ENCODE results near the gene EXOSC7.
"Not testable (repeated sequence)": the region's sequence is repeated elsewhere in the genome, so short reads cannot be mapped to it uniquely, and the experiment has no call there.

EXOSC7 gene

DNA sequence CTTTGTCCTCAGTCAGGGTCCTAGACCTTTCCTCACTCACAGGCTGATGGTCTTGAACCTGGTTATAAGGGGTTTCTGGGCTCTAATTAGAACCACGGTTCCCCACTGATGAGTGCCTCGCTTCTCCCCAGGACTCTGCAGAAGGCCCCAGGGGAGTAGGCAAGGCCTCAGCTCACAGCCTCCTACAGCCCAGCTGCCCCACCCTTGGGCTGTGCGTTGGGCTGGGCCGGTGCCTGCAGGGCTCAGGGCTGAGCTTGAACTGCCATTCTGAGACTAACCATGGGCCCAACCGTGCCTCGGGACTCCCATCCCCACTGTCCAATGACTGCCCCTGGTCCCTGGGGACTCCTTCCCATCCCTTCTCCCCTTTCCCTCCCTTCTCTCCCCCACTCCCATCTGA, 75.6 kb downstream of the EXOSC7 start:
- Histone ChIP-seq H3K27me3 (ENCODE audit: control insufficient read depth, insufficient read depth, low read length) (peaks cover 37% of the 10 kb centered on the region), H3K36me3 (ENCODE audit: control insufficient read depth, insufficient read depth, low read length) (no peaks in the 10 kb centered on the region), H3K9ac (ENCODE audit: low read depth, low read length) (no peak overlapping the region), H3K9me3 (ENCODE audit: control insufficient read depth, insufficient read depth, low read length) (no peaks in the 10 kb centered on the region), H3K4me1 (ENCODE audit: control insufficient read depth, insufficient read depth, low read length) (peaks cover 4% of the 10 kb centered on the region), H3K4me3 (ENCODE audit: low read depth, low read length) (no peak overlapping the region)

DNA sequence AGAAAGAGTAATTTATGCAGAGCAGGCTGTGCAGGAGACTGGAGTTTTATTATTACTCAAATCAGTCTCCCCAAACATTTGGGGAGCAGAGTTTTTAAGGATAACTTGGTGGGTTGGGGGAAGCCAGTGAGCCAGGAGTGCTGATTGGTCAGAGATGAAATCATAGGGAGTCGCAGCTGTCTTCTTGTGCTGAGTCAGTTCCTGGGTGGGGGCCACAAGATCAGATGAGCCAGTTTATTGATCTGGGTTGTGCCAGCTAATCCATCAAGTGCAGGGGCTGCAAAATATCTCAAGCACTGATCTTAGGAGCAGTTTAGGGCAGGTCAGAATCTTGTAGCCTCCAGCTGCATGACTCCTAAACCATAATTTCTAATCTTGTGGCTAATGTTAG, 77.8 kb downstream of the EXOSC7 start:
- not testable (repeated sequence) for H3K9ac ChIP-seq (ENCODE audit: low read depth, low read length); H3K4me1 ChIP-seq (ENCODE audit: control insufficient read depth, insufficient read depth, low read length); H3K9me3 ChIP-seq (ENCODE audit: control insufficient read depth, insufficient read depth, low read length); H3K4me3 ChIP-seq (ENCODE audit: low read depth, low read length); H3K36me3 ChIP-seq (ENCODE audit: control insufficient read depth, insufficient read depth, low read length)
- peaks cover 57% of the 10 kb centered on the region for H3K27me3 ChIP-seq (ENCODE audit: control insufficient read depth, insufficient read depth, low read length)

DNA sequence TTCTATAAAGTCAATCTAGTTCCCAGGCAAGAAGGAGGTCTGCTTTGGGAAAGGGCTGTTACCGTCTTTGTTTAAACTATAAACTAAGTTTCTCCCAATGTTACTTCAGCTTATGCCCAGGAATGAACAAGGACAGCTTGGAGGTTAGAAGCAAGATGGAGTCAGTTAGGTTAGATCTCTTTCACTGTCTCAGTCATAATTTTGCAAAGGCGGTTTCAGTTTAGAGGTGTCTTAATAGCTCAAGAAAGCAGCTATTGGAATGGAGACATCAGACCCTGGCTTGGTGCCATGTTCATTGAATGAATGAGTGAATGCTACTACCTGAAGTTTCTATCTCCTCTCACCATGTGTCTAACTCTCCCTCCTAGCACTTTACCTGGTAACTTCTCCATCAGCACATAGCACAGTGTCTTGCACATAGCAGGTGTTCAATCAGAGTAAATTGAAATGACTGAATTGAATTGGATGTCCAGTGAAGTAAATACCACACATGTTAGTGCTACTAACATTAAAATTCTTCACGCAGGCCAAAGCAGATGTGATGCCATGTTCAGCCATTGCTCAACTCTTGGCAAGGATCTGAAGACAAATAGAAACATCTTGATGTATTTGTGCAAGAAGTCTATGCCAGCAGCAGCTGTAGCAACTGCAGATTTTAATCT, 78.3 kb downstream of the EXOSC7 start:
- Histone ChIP-seq H3K4me3 (ENCODE audit: low read depth, low read length) (no peak overlapping the region), H3K27me3 (ENCODE audit: control insufficient read depth, insufficient read depth, low read length) (peaks cover 62% of the 10 kb centered on the region)

DNA sequence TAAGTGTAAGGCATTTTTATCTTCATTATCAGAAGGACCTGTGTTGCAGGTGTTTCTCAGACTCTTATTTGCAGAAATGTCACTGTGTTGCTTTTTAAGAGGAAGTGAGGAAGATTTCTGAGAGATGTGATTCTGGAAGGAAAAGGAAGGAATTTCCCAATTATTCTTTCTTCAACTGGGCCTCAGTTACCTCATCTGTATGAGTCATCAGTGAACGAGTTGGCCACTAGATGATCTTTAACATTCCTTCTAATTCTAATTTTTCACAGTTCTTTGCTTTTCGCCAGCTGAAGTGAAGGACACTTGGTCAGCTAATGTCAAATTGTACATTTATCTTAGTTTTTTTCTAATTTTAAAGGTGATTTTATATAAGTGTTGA, 79.0 kb downstream of the EXOSC7 start:
- no peaks in the 10 kb centered on the region for H3K36me3 ChIP-seq (ENCODE audit: control insufficient read depth, insufficient read depth, low read length)
- H3K4me1 ChIP-seq (ENCODE audit: control insufficient read depth, insufficient read depth, low read length) = peaks cover 6% of the 10 kb centered on the region
- H3K4me3 ChIP-seq (ENCODE audit: low read depth, low read length) = no peak overlapping the region
- H3K27me3 ChIP-seq (ENCODE audit: control insufficient read depth, insufficient read depth, low read length) = peaks cover 63% of the 10 kb centered on the region
- no peak overlapping the region for H3K9ac ChIP-seq (ENCODE audit: low read depth, low read length)
- no peaks in the 10 kb centered on the region for H3K9me3 ChIP-seq (ENCODE audit: control insufficient read depth, insufficient read depth, low read length)

More for the DNA sequence above, 78.3 kb downstream of the EXOSC7 start:
- no peaks in the 10 kb centered on the region for H3K9me3 ChIP-seq (ENCODE audit: control insufficient read depth, insufficient read depth, low read length)
- no peak overlapping the region for H3K9ac ChIP-seq (ENCODE audit: low read depth, low read length)
- no peaks in the 10 kb centered on the region for H3K36me3 ChIP-seq (ENCODE audit: control insufficient read depth, insufficient read depth, low read length)
- H3K4me1 ChIP-seq (ENCODE audit: control insufficient read depth, insufficient read depth, low read length) = peaks cover 4% of the 10 kb centered on the region

DNA sequence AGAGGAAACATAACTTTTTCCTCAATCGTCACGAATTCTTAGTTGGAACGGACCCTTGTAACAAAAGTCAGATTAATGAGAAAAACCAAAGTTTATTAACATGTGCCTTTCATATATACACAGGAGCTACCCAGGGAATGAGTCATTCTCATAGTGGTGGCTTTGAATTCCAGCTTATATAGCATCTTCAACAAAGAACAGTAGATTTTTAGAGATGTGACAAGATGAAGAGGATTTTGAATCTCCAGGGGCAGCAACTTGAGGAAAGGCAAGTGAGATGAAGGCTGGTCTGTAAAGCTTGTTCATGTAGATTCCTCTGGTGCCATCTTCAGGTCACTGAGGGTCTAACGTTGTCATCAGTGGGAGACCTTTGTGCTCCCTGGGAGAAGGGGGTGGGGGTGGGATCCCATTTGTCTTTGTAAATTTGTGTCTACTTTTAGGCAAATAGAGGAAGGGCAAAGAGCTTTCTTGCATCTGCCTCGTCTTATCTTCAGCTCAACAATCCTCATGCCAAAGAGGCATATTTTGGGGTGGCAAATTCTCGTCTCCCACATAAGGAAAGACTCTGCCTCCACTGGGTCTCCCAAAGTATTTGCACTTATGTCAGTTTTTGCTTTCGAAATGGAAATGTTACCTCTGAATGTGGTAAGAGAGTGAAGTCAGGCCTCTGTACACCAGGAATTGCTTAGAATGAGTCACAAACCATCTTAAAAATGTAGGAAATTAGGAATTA, 79.5 kb downstream of the EXOSC7 start:
- no peaks in the 10 kb centered on the region for H3K36me3 ChIP-seq (ENCODE audit: control insufficient read depth, insufficient read depth, low read length)
- peaks cover 9% of the 10 kb centered on the region for H3K4me1 ChIP-seq (ENCODE audit: control insufficient read depth, insufficient read depth, low read length)
- H3K4me3 ChIP-seq (ENCODE audit: low read depth, low read length) = no peak overlapping the region
- no peaks in the 10 kb centered on the region for H3K9me3 ChIP-seq (ENCODE audit: control insufficient read depth, insufficient read depth, low read length)
- H3K9ac ChIP-seq (ENCODE audit: low read depth, low read length) = no peak overlapping the region
- H3K27me3 ChIP-seq (ENCODE audit: control insufficient read depth, insufficient read depth, low read length) = peaks cover 62% of the 10 kb centered on the region

DNA sequence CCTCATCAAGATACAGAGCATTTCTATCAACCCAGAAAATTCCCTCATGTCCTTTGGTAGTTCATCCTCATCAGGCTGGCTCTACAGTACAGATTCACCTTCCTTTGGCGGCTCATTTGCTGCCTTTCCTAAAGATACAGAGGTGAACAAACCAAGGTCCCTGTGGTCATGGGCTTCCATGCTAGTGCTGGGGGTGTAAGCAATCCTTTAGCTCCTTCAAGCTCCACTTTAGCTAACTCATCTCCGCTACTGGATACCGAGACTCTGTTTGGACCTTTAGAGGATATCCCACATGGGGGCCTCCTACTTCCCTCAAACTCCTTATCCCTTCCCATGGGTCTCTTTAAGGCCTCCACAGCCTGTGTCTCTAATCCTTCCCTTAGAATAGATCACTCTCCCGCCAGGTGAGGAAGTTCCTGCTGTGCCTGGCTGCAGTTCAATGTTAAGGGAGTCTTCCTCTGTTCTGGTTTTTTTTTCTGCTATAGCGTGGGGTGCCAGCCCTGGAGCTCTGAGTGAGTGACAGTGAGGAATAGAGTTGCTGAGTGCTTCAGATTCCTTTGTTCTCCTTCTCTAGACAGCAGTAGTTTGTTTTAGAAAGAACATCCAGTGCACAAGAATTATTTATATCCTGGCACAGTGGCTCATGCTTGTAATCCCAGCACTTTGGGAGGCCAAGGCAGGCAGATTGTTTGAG, 80.7 kb downstream of the EXOSC7 start:
- H3K9me3 ChIP-seq (ENCODE audit: control insufficient read depth, insufficient read depth, low read length) = no peaks in the 10 kb centered on the region
- peaks cover 10% of the 10 kb centered on the region for H3K4me1 ChIP-seq (ENCODE audit: control insufficient read depth, insufficient read depth, low read length)
- H3K27me3 ChIP-seq (ENCODE audit: control insufficient read depth, insufficient read depth, low read length) = peaks cover 70% of the 10 kb centered on the region
- no peak overlapping the region for H3K4me3 ChIP-seq (ENCODE audit: low read depth, low read length)
- no peak overlapping the region for H3K9ac ChIP-seq (ENCODE audit: low read depth, low read length)
- no peaks in the 10 kb centered on the region for H3K36me3 ChIP-seq (ENCODE audit: control insufficient read depth, insufficient read depth, low read length)

DNA sequence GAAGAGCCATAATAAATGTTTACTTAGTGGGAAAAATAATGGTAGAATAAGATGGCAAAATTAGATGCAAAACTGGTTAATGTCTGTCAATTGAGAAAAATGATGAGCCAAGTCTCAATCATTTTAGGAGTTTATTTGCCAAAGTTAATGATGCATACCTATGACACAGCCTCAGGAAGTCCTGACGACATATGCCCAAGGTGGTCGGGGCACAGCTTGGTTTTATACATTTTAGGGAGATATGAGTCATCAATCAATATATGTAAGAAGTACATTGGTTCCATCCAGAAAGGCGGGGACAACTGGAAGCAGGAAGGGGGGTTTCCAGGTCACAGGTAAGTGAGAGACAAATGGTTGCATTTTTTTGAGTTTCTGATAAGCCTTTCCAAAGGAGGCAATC, 81.5 kb downstream of the EXOSC7 start:
- H3K9me3 ChIP-seq (ENCODE audit: control insufficient read depth, insufficient read depth, low read length) = no peaks in the 10 kb centered on the region
- H3K4me1 ChIP-seq (ENCODE audit: control insufficient read depth, insufficient read depth, low read length) = peaks cover 10% of the 10 kb centered on the region
- no peak overlapping the region for H3K9ac ChIP-seq (ENCODE audit: low read depth, low read length)
- no peak overlapping the region for H3K4me3 ChIP-seq (ENCODE audit: low read depth, low read length)
- H3K27me3 ChIP-seq (ENCODE audit: control insufficient read depth, insufficient read depth, low read length) = peaks cover 69% of the 10 kb centered on the region
- no peaks in the 10 kb centered on the region for H3K36me3 ChIP-seq (ENCODE audit: control insufficient read depth, insufficient read depth, low read length)

DNA sequence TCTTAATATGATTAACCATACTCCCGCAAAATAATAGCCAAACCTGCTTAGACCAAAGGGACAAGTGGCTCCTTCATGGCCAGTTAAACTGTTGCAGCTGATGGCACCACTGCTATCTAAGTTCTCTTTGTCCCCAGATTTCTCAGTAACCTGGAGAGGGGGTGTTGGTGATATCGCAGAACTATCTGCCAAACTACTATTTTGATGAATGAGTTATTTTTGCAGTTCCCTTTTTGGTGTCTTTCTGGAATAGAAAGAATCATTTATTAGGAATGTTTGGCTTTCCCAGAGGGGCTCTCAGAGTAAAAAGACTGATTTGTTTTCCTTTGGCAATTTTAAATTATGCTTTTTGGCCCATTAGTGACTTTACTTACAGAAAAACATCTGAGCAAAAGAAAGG, 83.1 kb downstream of the EXOSC7 start:
- Histone ChIP-seq H3K4me1 (ENCODE audit: control insufficient read depth, insufficient read depth, low read length) (peaks cover 10% of the 10 kb centered on the region), H3K9me3 (ENCODE audit: control insufficient read depth, insufficient read depth, low read length) (no peaks in the 10 kb centered on the region), H3K4me3 (ENCODE audit: low read depth, low read length) (no peak overlapping the region), H3K27me3 (ENCODE audit: control insufficient read depth, insufficient read depth, low read length) (peaks cover 60% of the 10 kb centered on the region), H3K36me3 (ENCODE audit: control insufficient read depth, insufficient read depth, low read length) (no peaks in the 10 kb centered on the region), H3K9ac (ENCODE audit: low read depth, low read length) (no peak overlapping the region)

DNA sequence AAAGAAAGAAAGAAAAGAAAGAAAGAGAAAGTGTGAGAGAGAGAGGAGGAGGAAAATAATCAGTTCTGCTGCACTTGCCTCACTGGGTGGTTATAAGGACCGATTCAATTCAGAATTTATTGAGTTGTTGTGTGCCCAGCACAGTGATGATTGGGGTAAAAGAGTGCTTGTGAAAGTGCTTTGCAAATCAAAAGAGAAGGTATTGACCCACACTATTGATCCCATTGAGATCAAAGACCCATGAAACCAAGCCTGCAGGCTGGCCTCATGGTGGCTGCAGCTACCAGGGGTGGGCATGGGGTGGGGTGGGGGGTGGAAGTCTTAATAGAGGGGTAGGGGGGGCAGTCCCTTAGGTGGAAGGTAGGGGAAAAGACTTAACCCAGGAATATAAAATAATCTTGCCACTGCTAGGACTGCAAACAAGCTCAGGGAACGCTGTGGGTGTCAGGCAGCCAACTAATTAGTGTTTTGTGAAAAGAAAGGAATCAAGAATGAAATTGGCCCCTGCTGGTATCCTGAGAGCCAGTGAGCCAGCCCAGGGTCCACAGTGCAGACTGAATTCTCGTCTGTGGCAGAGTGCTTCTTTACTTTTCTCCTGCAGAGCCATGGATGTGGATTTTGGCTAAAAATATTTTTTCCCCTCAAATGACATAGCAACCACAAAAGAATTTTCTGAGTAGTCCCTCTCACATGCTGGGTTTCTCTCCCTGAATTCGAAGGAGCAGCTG, 84.3 kb downstream of the EXOSC7 start:
- peaks cover 49% of the 10 kb centered on the region for H3K27me3 ChIP-seq (ENCODE audit: control insufficient read depth, insufficient read depth, low read length)
- peaks cover 10% of the 10 kb centered on the region for H3K4me1 ChIP-seq (ENCODE audit: control insufficient read depth, insufficient read depth, low read length)
- no peaks in the 10 kb centered on the region for H3K9me3 ChIP-seq (ENCODE audit: control insufficient read depth, insufficient read depth, low read length)
- H3K4me3 ChIP-seq (ENCODE audit: low read depth, low read length) = no peak overlapping the region
- no peak overlapping the region for H3K9ac ChIP-seq (ENCODE audit: low read depth, low read length)
- no peaks in the 10 kb centered on the region for H3K36me3 ChIP-seq (ENCODE audit: control insufficient read depth, insufficient read depth, low read length)
